AG09309 (cell line): ENCODE data around the gene PSTPIP1.

ENCODE experiments used
- DNase-seq: peaks from one replicate; pipeline ENCODE4 v3.0.0-alpha.2; 2010; ENCODE audit warnings: low read depth
- H3K4me3 ChIP-seq: 2 replicates; pipeline ENCODE4 v1.5.1; 2011; ENCODE audit warnings: mild to moderate bottlenecking, low read depth, low read length, moderate library complexity; ENCODE audit not compliant: control insufficient read depth
- TF ChIP-seq, protein P1 (sequence below): IDR thresholded peaks from 2 replicates; pipeline ENCODE4 v1.5.1; 2011; ENCODE audit warnings: mild to moderate bottlenecking, low read depth, low read length, inconsistent platforms; ENCODE audit not compliant: insufficient read depth, control insufficient read depth; ENCODE audit errors: missing control alignments

PSTPIP1 gene

DNA sequence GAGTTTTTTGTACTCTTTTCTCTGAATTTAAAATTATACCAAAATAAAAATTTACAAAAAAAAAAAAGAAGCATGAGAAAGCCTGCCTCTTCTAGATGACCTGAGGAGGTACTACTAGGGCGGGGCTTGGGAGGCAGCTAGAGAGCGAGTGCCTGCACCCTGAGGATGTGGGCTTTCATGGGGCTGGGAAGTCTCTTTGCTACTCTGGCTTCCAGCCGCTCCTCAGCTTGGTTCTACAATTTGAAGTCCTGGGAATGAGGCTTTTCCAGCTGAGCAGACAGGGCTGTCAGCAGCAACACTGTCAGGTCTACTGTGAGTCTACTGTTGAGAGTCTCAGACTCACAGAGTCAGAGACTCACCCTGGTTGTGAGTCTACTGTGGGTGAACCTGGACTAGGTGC, 8.2 kb upstream of the PSTPIP1 start:
- DNase-seq = no peak
- TF ChIP-seq, protein P1, sequence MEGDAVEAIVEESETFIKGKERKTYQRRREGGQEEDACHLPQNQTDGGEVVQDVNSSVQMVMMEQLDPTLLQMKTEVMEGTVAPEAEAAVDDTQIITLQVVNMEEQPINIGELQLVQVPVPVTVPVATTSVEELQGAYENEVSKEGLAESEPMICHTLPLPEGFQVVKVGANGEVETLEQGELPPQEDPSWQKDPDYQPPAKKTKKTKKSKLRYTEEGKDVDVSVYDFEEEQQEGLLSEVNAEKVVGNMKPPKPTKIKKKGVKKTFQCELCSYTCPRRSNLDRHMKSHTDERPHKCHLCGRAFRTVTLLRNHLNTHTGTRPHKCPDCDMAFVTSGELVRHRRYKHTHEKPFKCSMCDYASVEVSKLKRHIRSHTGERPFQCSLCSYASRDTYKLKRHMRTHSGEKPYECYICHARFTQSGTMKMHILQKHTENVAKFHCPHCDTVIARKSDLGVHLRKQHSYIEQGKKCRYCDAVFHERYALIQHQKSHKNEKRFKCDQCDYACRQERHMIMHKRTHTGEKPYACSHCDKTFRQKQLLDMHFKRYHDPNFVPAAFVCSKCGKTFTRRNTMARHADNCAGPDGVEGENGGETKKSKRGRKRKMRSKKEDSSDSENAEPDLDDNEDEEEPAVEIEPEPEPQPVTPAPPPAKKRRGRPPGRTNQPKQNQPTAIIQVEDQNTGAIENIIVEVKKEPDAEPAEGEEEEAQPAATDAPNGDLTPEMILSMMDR = no peak
- H3K4me3 ChIP-seq = no peak overlapping the region

- TF ChIP-seq, protein P1 = no peak
- no peak overlapping the region for H3K4me3 ChIP-seq
- no peak for DNase-seq
Observed at GRCh38 chr15:76987276-76987675, 7.7 kb upstream of the PSTPIP1 start.

GRCh38 chr15:76987896-76988860, 6.7 kb upstream of the PSTPIP1 start:
- no peak overlapping the region for H3K4me3 ChIP-seq
- no peak for DNase-seq
- TF ChIP-seq, protein P1 = no peak

GRCh38 chr15:76988867-76989780, 5.8 kb upstream of the PSTPIP1 start:
- H3K4me3 ChIP-seq = no peak overlapping the region
- TF ChIP-seq, protein P1 = no peak
- DNase-seq = no peak

DNA sequence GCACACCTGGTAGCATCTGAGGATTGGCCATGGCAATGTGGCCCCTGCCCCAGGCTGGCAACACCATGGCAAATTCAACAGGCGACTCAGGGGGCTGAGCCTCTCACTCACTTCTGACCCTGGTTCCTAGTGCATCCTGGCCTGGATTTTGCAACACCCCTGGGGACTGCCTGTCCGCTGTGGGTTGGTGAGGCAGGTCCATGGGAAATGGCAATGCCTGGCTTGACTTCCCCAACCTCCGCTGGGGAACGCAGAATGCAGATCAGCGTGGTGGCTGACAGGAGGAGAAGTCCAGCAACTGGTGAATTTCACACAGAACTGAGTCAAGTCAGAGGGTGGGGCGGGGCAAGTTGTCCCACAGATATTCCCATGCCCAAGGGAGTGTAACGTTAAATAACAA, 3.9 kb upstream of the PSTPIP1 start:
- no peak overlapping the region for H3K4me3 ChIP-seq
- TF ChIP-seq, protein P1 = no peak
- DNase-seq = no peak

GRCh38 chr15:76991741-76992645, 2.9 kb upstream of the PSTPIP1 start:
- TF ChIP-seq, protein P1 = no peak
- H3K4me3 ChIP-seq = no peak overlapping the region
- DNase-seq = no peak
